ENCODE results near the gene RFX2.

RFX2 gene

GRCh38 chr19:6003976-6004375 lies 106.3 kb downstream of the RFX2 start:
- Histone ChIP-seq H3K27ac (no peak overlapping the region), H3K36me3 (ENCODE audit: insufficient read depth) (no peaks in the 10 kb centered on the region), H3K4me1 (ENCODE audit: low read depth, poor library complexity, severe bottlenecking) (no peaks in the 10 kb centered on the region), H4K20me1 (ENCODE audit: insufficient read depth) (no peaks in the 10 kb centered on the region), H3K4me2 (no peak overlapping the region), H3K4me3 (IDR thresholded peaks at IDR 0.05; ENCODE audit: insufficient read depth, low read depth, low read length) (no peak overlapping the region), H2AFZ (ENCODE audit: low read depth) (no peak overlapping the region), H3K79me2 (ENCODE audit: insufficient read depth, low read depth) (no peaks in the 10 kb centered on the region), H3K27me3 (ENCODE audit: insufficient read depth, low read depth) (no peaks in the 10 kb centered on the region), H3K9ac (no peak overlapping the region)
- TF ChIP-seq CTCF (conservative IDR thresholded peaks at IDR 0.05; ENCODE audit: low read depth, low read length), result no peak

GRCh38 chr19:6002591-6002990 lies 107.7 kb downstream of the RFX2 start:
- TF ChIP-seq CTCF (conservative IDR thresholded peaks at IDR 0.05; ENCODE audit: low read depth, low read length), result no peak
- H2AFZ ChIP-seq (ENCODE audit: low read depth), result no peak overlapping the region

GRCh38 chr19:6000228-6000847 lies 110.0 kb downstream of the RFX2 start:
- no peaks in the 10 kb centered on the region for H3K36me3 ChIP-seq (ENCODE audit: insufficient read depth)
- no peak for TF ChIP-seq CTCF (conservative IDR thresholded peaks at IDR 0.05; ENCODE audit: low read depth, low read length)
- H2AFZ ChIP-seq (ENCODE audit: low read depth), result no peak overlapping the region
- H3K27me3 ChIP-seq (ENCODE audit: insufficient read depth, low read depth), result no peaks in the 10 kb centered on the region
- no peak overlapping the region for H3K27ac ChIP-seq
- H3K79me2 ChIP-seq (ENCODE audit: insufficient read depth, low read depth), result no peaks in the 10 kb centered on the region
- no peaks in the 10 kb centered on the region for H3K4me1 ChIP-seq (ENCODE audit: low read depth, poor library complexity, severe bottlenecking)
- H3K4me3 ChIP-seq (IDR thresholded peaks at IDR 0.05; ENCODE audit: insufficient read depth, low read depth, low read length), result no peak overlapping the region
- no peaks in the 10 kb centered on the region for H4K20me1 ChIP-seq (ENCODE audit: insufficient read depth)
- H3K9ac ChIP-seq, result no peak overlapping the region
- H3K4me2 ChIP-seq, result no peak overlapping the region

More at GRCh38 chr19:6002591-6002990, 107.7 kb downstream of the RFX2 start:
- no peak overlapping the region for H3K27ac ChIP-seq
- no peak overlapping the region for H3K4me3 ChIP-seq (IDR thresholded peaks at IDR 0.05; ENCODE audit: insufficient read depth, low read depth, low read length)
- no peaks in the 10 kb centered on the region for H4K20me1 ChIP-seq (ENCODE audit: insufficient read depth)
- no peaks in the 10 kb centered on the region for H3K36me3 ChIP-seq (ENCODE audit: insufficient read depth)
- no peak overlapping the region for H3K4me2 ChIP-seq
- no peaks in the 10 kb centered on the region for H3K4me1 ChIP-seq (ENCODE audit: low read depth, poor library complexity, severe bottlenecking)
- no peaks in the 10 kb centered on the region for H3K27me3 ChIP-seq (ENCODE audit: insufficient read depth, low read depth)
- no peaks in the 10 kb centered on the region for H3K79me2 ChIP-seq (ENCODE audit: insufficient read depth, low read depth)
- H3K9ac ChIP-seq, result no peak overlapping the region

- H3K27me3 ChIP-seq (ENCODE audit: insufficient read depth, low read depth), result no peaks in the 10 kb centered on the region
- H3K36me3 ChIP-seq (ENCODE audit: insufficient read depth), result no peaks in the 10 kb centered on the region
- H3K9ac ChIP-seq, result no peak overlapping the region
- H2AFZ ChIP-seq (ENCODE audit: low read depth), result no peak overlapping the region
- no peak overlapping the region for H3K27ac ChIP-seq
- H3K4me2 ChIP-seq, result no peak overlapping the region
- no peak for TF ChIP-seq CTCF (conservative IDR thresholded peaks at IDR 0.05; ENCODE audit: low read depth, low read length)
- no peak overlapping the region for H3K4me3 ChIP-seq (IDR thresholded peaks at IDR 0.05; ENCODE audit: insufficient read depth, low read depth, low read length)
- no peaks in the 10 kb centered on the region for H3K79me2 ChIP-seq (ENCODE audit: insufficient read depth, low read depth)
- no peaks in the 10 kb centered on the region for H3K4me1 ChIP-seq (ENCODE audit: low read depth, poor library complexity, severe bottlenecking)
- no peaks in the 10 kb centered on the region for H4K20me1 ChIP-seq (ENCODE audit: insufficient read depth)
Observed at GRCh38 chr19:5999693-6000092, 110.6 kb downstream of the RFX2 start.

Data from KMS-11 (cell line).